SH-SY5Y (cell line): Measurements from ENCODE around the gene RAD51.

Source experiments
- GATA2 ChIP-seq: IDR thresholded peaks from 2 replicates; pipeline ENCODE4 v1.6.1; 2011; ENCODE audit warnings: mild to moderate bottlenecking, low read depth, low read length
- GATA3 ChIP-seq: IDR thresholded peaks from 2 replicates; pipeline ENCODE4 v1.6.1; 2011; ENCODE audit warnings: low read depth, mild to moderate bottlenecking, low read length, moderate library complexity

GRCh38 chr15:40754574-40754882 is 59.6 kb downstream of the RAD51 start:
- TF ChIP-seq GATA2 (no peak), GATA3 (no peak)
